Activated T-cell treated with anti-CD3 and anti-CD28 coated beads, Interleukin-2, amount 50 U/mL, for 24 hours (primary cell): ENCODE measurements around the gene PARD6A.

ENCODE experiments used
- DNase-seq: peaks from one replicate; pipeline ENCODE4 v3.0.0-alpha.2; 2020
- H3K27ac Mint-ChIP-seq: 2 replicates; pipeline ENCODE4 v1.8.0; 2020; ENCODE audit warnings: mild to moderate bottlenecking, mixed read lengths
- H3K27me3 Mint-ChIP-seq: 2 replicates; pipeline ENCODE4 v1.8.0; 2020; ENCODE audit warnings: mixed read lengths
- H3K36me3 Mint-ChIP-seq: 2 replicates; pipeline ENCODE4 v1.8.0; 2020; ENCODE audit warnings: low read depth, mixed read lengths
- H3K4me1 Mint-ChIP-seq: 2 replicates; pipeline ENCODE4 v1.8.0; 2020; ENCODE audit warnings: low read depth, mixed read lengths
- H3K4me3 Mint-ChIP-seq: 2 replicates; pipeline ENCODE4 v1.8.0; 2020; ENCODE audit warnings: mild to moderate bottlenecking, moderate library complexity, mixed read lengths
- H3K9me3 Mint-ChIP-seq: 2 replicates; pipeline ENCODE4 v1.8.0; 2020; ENCODE audit warnings: mixed read lengths

PARD6A gene

DNA sequence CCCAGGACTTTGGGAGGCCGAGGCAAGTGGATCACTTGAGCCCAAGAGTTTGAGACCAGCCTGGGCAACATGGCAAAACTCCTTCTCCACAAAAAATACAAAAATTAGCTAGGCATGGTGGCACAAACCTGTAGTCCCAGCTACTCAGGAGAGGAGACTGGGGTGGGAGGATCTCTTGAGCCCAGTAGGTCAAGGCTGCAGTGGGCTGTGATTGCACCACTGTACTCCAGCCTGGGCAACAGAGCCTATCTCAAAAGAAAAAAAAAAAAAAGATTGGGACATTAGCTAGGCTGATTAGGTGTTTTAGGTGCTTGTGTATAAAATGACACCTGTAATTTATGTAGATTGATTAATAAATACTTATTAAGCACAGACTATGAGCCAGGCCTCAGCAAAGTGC lies 48.3 kb downstream of the PARD6A start:
- DNase-seq, result no peak
- Mint-ChIP-seq H3K4me3 (no peak overlapping the region), H3K27me3 (no peaks in the 10 kb centered on the region), H3K36me3 (peaks cover 18% of the 10 kb centered on the region), H3K9me3 (no peaks in the 10 kb centered on the region), H3K27ac (no peak overlapping the region), H3K4me1 (peaks cover 30% of the 10 kb centered on the region)

DNA sequence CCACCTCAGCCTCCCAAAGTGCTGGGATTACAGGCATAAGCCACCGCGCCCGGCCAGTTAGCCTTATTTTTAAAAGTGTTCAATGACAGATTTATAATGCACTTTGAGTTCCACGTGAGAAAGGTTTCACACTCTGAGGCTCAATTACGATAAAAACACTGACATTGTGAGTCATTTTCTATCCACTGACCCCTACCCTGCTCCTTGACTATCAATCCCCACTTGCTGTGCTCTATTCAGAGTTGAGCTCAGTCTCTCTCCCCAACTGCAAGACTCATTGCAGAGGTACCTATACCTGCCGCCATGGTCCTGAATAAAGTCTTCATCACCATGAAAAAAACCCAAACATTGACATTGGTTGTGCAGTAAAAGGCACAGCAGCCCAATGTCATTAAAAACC lies 49.8 kb downstream of the PARD6A start:
- DNase-seq, result no peak
- Mint-ChIP-seq H3K27me3 (no peaks in the 10 kb centered on the region), H3K36me3 (peaks cover 20% of the 10 kb centered on the region), H3K27ac (no peak overlapping the region), H3K4me1 (peaks cover 19% of the 10 kb centered on the region), H3K4me3 (no peak overlapping the region), H3K9me3 (no peaks in the 10 kb centered on the region)
